GM12878 (cell line): ENCODE data around the gene LSM12. TPM values are rescaled to one million over a fixed set of nuclear protein-coding genes. Genes with fewer than 3 reads are reported as not detected.

ENCODE experiments used
- ATAC-seq: fragments of 200-7000 bp; cut with Tn5 transposase; 3 replicates; pipeline ENCODE4 v1.9.1; 2020; ENCODE audit warnings: mild to moderate bottlenecking, moderate library complexity
- BruUV-seq: library from RNA; stranded (reverse); fragments of 400-500 nt; replicated peaks from 2 replicates; lab custom pipeline; 2021; lab: Mats Ljungman, UMichigan
- CTCF ChIA-PET: fragments of 300-600 bp; sonication (Branson Sonifier 250); formaldehyde crosslinking; extraction: SDS; loops from one replicate; lab custom pipeline; 2021; ENCODE audit warnings: inconsistent platforms; lab: Yijun Ruan, JAX
- POLR2A ChIA-PET: fragments of 350-600 bp; formaldehyde crosslinking; extraction: SDS; loops from one replicate; lab custom pipeline; 2021; ENCODE audit warnings: inconsistent platforms; lab: Charles Lee
- RAD21 ChIA-PET: fragments of 300-600 bp; sonication (Branson Sonifier 250); formaldehyde crosslinking; loops from one replicate; lab custom pipeline; 2023; ENCODE audit warnings: antibody characterized with exemption; ENCODE audit not compliant: unreplicated experiment; lab: Charles Lee
- SMC1A ChIA-PET: fragments of 300-600 bp; sonication (Branson Sonifier 250); formaldehyde crosslinking; loops from one replicate; lab custom pipeline; 2023; ENCODE audit not compliant: unreplicated experiment, uncharacterized antibody; lab: Charles Lee
- DNase-seq: peaks from one replicate; pipeline ENCODE4 v3.0.0-alpha.2; 2011; ENCODE audit warnings: low read depth, low spot score
- FAIRE-seq: peaks from 3 replicates; lab custom pipeline; 2011; peaks lifted over from hg19 to GRCh38; lab: Jason Lieb, UNC
- H2AFZ ChIP-seq: 2 replicates; pipeline ENCODE4 v1.6.0; 2011; ENCODE audit warnings: low read depth, low read length, control low read depth; ENCODE audit not compliant: control insufficient read depth
- H3K27ac ChIP-seq: 2 replicates; pipeline ENCODE4 v1.5.1; 2011; ENCODE audit warnings: control low read depth; ENCODE audit not compliant: control insufficient read depth, insufficient read depth
- H3K27me3 ChIP-seq, 2 experiments: replicated peaks in 1 of 2; 2 replicates each; pipeline versions ENCODE4 v1.6.0 to v1.6.1; 2011; ENCODE audit warnings: low read length in 1 of 2; ENCODE audit not compliant: control insufficient read depth in 2 of 2, insufficient read depth in 2 of 2
- H3K36me3 ChIP-seq, 2 experiments: 2 replicates each; pipeline ENCODE4 v1.5.1; 2011; ENCODE audit warnings: low read length in 1 of 2; ENCODE audit not compliant: control insufficient read depth in 2 of 2, insufficient read depth in 2 of 2
- H3K4me1 ChIP-seq: 2 replicates; pipeline ENCODE4 v1.6.1; 2011; ENCODE audit warnings: mild to moderate bottlenecking, low read length, moderate library complexity, mixed read lengths; ENCODE audit not compliant: control insufficient read depth, insufficient read depth
- H3K4me2 ChIP-seq: 2 replicates; pipeline ENCODE4 v1.6.0; 2011; ENCODE audit warnings: control low read depth; ENCODE audit not compliant: control insufficient read depth, insufficient read depth
- H3K4me3 ChIP-seq: fragments of 200-600 bp; sonication (generic); 2 replicates; pipeline ENCODE4 v1.5.1; 2016
- H3K79me2 ChIP-seq: 2 replicates; pipeline ENCODE4 v1.6.0; 2011; ENCODE audit warnings: low read length; ENCODE audit not compliant: control insufficient read depth, insufficient read depth
- H3K9ac ChIP-seq: 2 replicates; pipeline ENCODE4 v1.8.0; 2011; ENCODE audit warnings: low read length, control low read depth, mixed read lengths; ENCODE audit not compliant: control insufficient read depth, insufficient read depth
- H3K9me3 ChIP-seq: replicated peaks from 3 replicates; pipeline ENCODE4 v1.5.1; 2011; ENCODE audit warnings: mild to moderate bottlenecking, low read length; ENCODE audit not compliant: control insufficient read depth, insufficient read depth
- H4K20me1 ChIP-seq: 2 replicates; pipeline ENCODE4 v1.6.0; 2011; ENCODE audit not compliant: control insufficient read depth, insufficient read depth
- BMI1 ChIP-seq: fragments of 450-650 bp; IDR thresholded peaks from 2 replicates; pipeline ENCODE4 v1.6.1; 2016; ENCODE audit warnings: mild to moderate bottlenecking, moderate library complexity, borderline replicate concordance
- ELK1 ChIP-seq: IDR thresholded peaks from 2 replicates; pipeline ENCODE4 v1.6.1; 2012; ENCODE audit warnings: low read depth, low read length, improper control_type of control experiment
- PRDM15 ChIP-seq: fragments of 450-650 bp; formaldehyde crosslinking; IDR thresholded peaks from 2 replicates; pipeline ENCODE4 v1.4.0; 2020; ENCODE audit warnings: mild to moderate bottlenecking, moderate library complexity
- SIX5 ChIP-seq: IDR thresholded peaks from 2 replicates; pipeline ENCODE4 v1.6.1; 2011; ENCODE audit warnings: mild to moderate bottlenecking, low read depth, low read length, moderate library complexity; ENCODE audit not compliant: severe bottlenecking
- STAT3 ChIP-seq: IDR thresholded peaks from 2 replicates; pipeline ENCODE4 v1.6.1; 2011; ENCODE audit warnings: low read depth, low read length, improper control_type of control experiment
- ZNF217 ChIP-seq: fragments of 450-650 bp; IDR thresholded peaks from 2 replicates; pipeline ENCODE4 v1.6.1; 2017; ENCODE audit warnings: antibody characterized with exemption, mild to moderate bottlenecking
- WGBS: methylation state at CpG from one replicate; pipeline ENCODE4 v1.1.6; 2016; ENCODE audit warnings: low lambda C conversion rate; ENCODE audit not compliant: insufficient replicate concordance, insufficient coverage; ENCODE audit errors: missing lambda C conversion rate; 5-methylcytosine and 5-hydroxymethylcytosine counted together
- in situ Hi-C: fragments of 300-500 bp; cut with MboI; formaldehyde crosslinking; loops from 9 replicates; pipeline ENCODE4 v1.14.3; 2018; ENCODE audit warnings: mixed read lengths
- intact Hi-C: fragments of 100-400 bp; cut with micrococcal nuclease; formaldehyde crosslinking; loops from one replicate; pipeline ENCODE4 v1.14.2; 2022; ENCODE audit not compliant: unreplicated experiment
- polyA plus RNA-seq, 11 experiments: library from polyadenylated mRNA; depleted of rRNA in 4 of 11; unstranded in 6 of 11; stranded (reverse) in 5 of 11; fragments of >200 nt; fragmentation: Nextera tagmentation in 4 of 11; fragmentation: Illumina TruSeq in 1 of 11; extraction: Ambion mirVana in 4 of 11; extraction: Trizol in 1 of 11; gene quantifications; 1 replicate in 1 of 11; 2 replicates in 10 of 11; pipeline versions ENCODE4 v1.2.1 to v1.2.3, GENCODE V29; 2011 to 2016; ENCODE audit warnings: inconsistent platforms in 2 of 11, missing spikeins in 2 of 11, low read depth in 1 of 11
- total RNA-seq, 4 experiments: library from RNA; depleted of rRNA in 3 of 4; stranded (reverse); fragments of >200 nt in 3 of 4; fragmentation: Illumina TruSeq in 1 of 4; extraction: Trizol in 1 of 4; gene quantifications; 2 replicates each; pipeline versions ENCODE4 v1.2.1 to v1.2.3, GENCODE V29; 2013 to 2021

The LSM12 gene
- total and polyA plus RNA-seq, 10 of the 15 experiments (the other 5 are each of a cell fraction or from before 2014, with no cell fraction given), result 51.1 to 206 (median 70.8) TPM

- intact Hi-C loops (no loop called here), in situ Hi-C loops (loop anchor here (25.0 kb wide), 1 partner anchor 894 kb away; the partner anchor contains the start of gene TMEM106A)
- H3K79me2 ChIP-seq, result peaks cover 45% of the 10 kb centered on the region
- ChIA-PET SMC1A (interaction anchor here (1.6 kb wide), 1 partner anchor 9 kb away, joined by 6 read pairs; no protein-coding TSS in a partner anchor), RAD21 (no interaction called here), CTCF (interaction anchor here (0.8 to 1.6 kb wide), 6 partner anchors 9 to 224 kb away, joined by 3 to 11 read pairs (median 4); partner anchors contain the start of gene HDAC5), POLR2A (interaction anchor here (0.7 to 1.2 kb wide), 7 partner anchors 9 to 235 kb away, joined by 3 to 10 read pairs (median 3); partner anchors contain the start of gene HDAC5)
- peaks cover 9% of the 10 kb centered on the region for H3K4me1 ChIP-seq
- no TSS peak for BruUV-seq
- FAIRE-seq (no peak), ATAC-seq (no peak), DNase-seq (no peak)
- H3K9ac ChIP-seq, result no peak overlapping the region
- H3K4me2 ChIP-seq, result no peak overlapping the region
- no peaks in the 10 kb centered on the region; a peak in 2 of 4 replicates for H3K36me3 ChIP-seq
- TF ChIP-seq STAT3 (no peak), SIX5 (no peak), ZNF217 (no peak), ELK1 (no peak), PRDM15 (no peak), BMI1 (no peak)
- WGBS, result 100% methylated on average over 4 of the region's 4 CpGs
- H3K9me3 ChIP-seq, result no peaks in the 10 kb centered on the region
- H3K27me3 ChIP-seq, result no peaks in the 10 kb centered on the region
- no peaks in the 10 kb centered on the region for H4K20me1 ChIP-seq
- H3K4me3 ChIP-seq, result no peak overlapping the region
- H3K27ac ChIP-seq, result no peak overlapping the region
- H2AFZ ChIP-seq, result no peak overlapping the region
These were observed 40.3 kb upstream of the LSM12 start for GRCh38 chr17:44106801-44107200.
